MM.1S (cell line): ENCODE results near the gene NRG2.

ENCODE experiments used
- DNase-seq: peaks from one replicate; pipeline ENCODE4 v3.0.0-alpha.2; 2015
- H2AFZ ChIP-seq: fragments of 300-600 bp; sonication (generic); 2 replicates; pipeline ENCODE4 v1.6.0; 2016; ENCODE audit warnings: antibody characterized with exemption, low read length
- H3F3A ChIP-seq: fragments of 300-600 bp; sonication (generic); 2 replicates; pipeline ENCODE4 v1.6.1; 2016; ENCODE audit warnings: mild to moderate bottlenecking, antibody characterized with exemption, low read length, moderate library complexity, mixed read lengths; ENCODE audit not compliant: insufficient read depth
- H3K27ac ChIP-seq: fragments of 300-600 bp; sonication (generic); 2 replicates; pipeline ENCODE4 v1.5.1; 2016; ENCODE audit warnings: mild to moderate bottlenecking, low read length
- H3K27me3 ChIP-seq: fragments of 300-600 bp; sonication (generic); replicated peaks from 2 replicates; pipeline ENCODE4 v1.6.0; 2016; ENCODE audit warnings: low read length; ENCODE audit not compliant: insufficient read depth
- H3K36me3 ChIP-seq: fragments of 300-600 bp; sonication (generic); replicated peaks from 2 replicates; pipeline ENCODE4 v1.6.1; 2016; ENCODE audit warnings: mild to moderate bottlenecking, low read length, mixed read lengths; ENCODE audit not compliant: insufficient read depth
- H3K4me1 ChIP-seq: fragments of 300-600 bp; sonication (generic); 2 replicates; pipeline ENCODE4 v1.6.1; 2016; ENCODE audit warnings: low read length, mixed read lengths
- H3K4me2 ChIP-seq: fragments of 300-600 bp; sonication (generic); 2 replicates; pipeline ENCODE4 v1.6.0; 2016; ENCODE audit warnings: low read depth, low read length
- H3K4me3 ChIP-seq: fragments of 300-600 bp; sonication (generic); 2 replicates; pipeline ENCODE4 v1.5.1; 2016; ENCODE audit warnings: low read length, mixed read lengths
- H3K79me2 ChIP-seq: fragments of 300-600 bp; sonication (generic); 2 replicates; pipeline ENCODE4 v1.6.1; 2016; ENCODE audit warnings: mixed run types, low read length, mixed read lengths
- H3K9ac ChIP-seq: fragments of 300-600 bp; sonication (generic); 2 replicates; pipeline ENCODE4 v1.6.1; 2016; ENCODE audit warnings: low read length, mixed read lengths
- H3K9me2 ChIP-seq: fragments of 300-600 bp; sonication (generic); replicated peaks from 2 replicates; pipeline ENCODE4 v1.6.1; 2016; ENCODE audit warnings: mild to moderate bottlenecking, low read length, mixed read lengths; ENCODE audit not compliant: insufficient read depth
- H3K9me3 ChIP-seq: fragments of 300-600 bp; sonication (generic); replicated peaks from 2 replicates; pipeline ENCODE4 v1.6.1; 2016; ENCODE audit warnings: mild to moderate bottlenecking, low read length, mixed read lengths; ENCODE audit not compliant: insufficient read depth
- H4K20me1 ChIP-seq: fragments of 300-600 bp; sonication (generic); 2 replicates; pipeline ENCODE4 v1.6.1; 2016; ENCODE audit warnings: mild to moderate bottlenecking, low read length, moderate library complexity, mixed read lengths; ENCODE audit not compliant: insufficient read depth
- EZH2 ChIP-seq: fragments of 300-600 bp; sonication (generic); optimal IDR thresholded peaks from 2 replicates; pipeline ENCODE3; 2017; ENCODE audit warnings: low read depth, mild to moderate bottlenecking, antibody characterized with exemption, low read length, mixed read lengths
- EZH2phosphoT487 ChIP-seq: fragments of 300-600 bp; sonication (generic); IDR thresholded peaks from 2 replicates; pipeline ENCODE4 v1.6.1; 2018; ENCODE audit warnings: antibody characterized with exemption, low read length
- TF ChIP-seq, protein P1 (sequence below): fragments of 300-600 bp; sonication (generic); IDR thresholded peaks from 2 replicates; pipeline ENCODE4 v1.5.1; 2016; ENCODE audit warnings: antibody characterized with exemption, low read length, mixed read lengths

The NRG2 gene

DNA sequence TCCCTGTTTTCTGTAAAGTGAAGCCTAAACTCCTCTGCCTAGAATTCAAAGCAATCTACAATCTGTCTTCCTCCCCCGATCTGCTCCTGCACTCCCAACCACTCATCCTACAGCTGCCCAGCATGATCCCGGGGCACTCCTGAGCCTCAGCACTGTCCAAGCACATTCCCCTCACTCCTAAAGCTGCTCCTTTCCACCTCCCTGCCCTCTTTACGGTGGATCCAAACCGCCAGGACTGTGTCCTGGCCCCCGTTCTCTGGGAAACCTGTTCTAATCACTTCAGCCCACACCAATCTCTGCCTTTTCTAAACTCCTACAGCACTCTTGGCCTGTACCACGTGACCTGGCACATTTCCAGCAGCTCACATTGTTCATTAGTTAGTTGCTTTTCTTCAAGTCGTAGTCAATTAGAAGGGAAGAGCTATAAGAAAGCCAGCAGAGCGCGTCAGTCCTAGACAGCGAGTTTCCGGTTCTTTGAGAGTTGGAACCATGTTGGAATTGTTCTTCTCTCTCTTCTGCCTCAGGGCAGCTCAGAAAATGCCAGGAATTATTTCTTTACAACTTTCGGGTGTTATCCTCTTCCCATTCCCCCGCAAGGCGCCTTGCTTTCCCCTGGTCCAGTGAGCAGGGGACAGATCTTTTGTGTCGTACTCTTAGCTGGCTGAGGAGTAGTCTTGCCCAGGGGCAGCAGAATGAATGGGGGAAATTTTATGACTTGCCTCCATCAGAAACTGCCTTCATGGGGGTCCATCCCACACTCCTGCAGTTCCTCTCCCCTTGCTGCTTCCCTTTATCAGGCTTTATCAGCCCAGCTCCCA, 60.7 kb downstream of the NRG2 start:
- no peak for TF ChIP-seq EZH2
- TF ChIP-seq, protein P1, sequence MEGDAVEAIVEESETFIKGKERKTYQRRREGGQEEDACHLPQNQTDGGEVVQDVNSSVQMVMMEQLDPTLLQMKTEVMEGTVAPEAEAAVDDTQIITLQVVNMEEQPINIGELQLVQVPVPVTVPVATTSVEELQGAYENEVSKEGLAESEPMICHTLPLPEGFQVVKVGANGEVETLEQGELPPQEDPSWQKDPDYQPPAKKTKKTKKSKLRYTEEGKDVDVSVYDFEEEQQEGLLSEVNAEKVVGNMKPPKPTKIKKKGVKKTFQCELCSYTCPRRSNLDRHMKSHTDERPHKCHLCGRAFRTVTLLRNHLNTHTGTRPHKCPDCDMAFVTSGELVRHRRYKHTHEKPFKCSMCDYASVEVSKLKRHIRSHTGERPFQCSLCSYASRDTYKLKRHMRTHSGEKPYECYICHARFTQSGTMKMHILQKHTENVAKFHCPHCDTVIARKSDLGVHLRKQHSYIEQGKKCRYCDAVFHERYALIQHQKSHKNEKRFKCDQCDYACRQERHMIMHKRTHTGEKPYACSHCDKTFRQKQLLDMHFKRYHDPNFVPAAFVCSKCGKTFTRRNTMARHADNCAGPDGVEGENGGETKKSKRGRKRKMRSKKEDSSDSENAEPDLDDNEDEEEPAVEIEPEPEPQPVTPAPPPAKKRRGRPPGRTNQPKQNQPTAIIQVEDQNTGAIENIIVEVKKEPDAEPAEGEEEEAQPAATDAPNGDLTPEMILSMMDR, result no peak
- no peak for TF ChIP-seq EZH2phosphoT487
- H3F3A ChIP-seq, result no peaks in the 10 kb centered on the region
- H3K9ac ChIP-seq, result no peak overlapping the region
- H3K27ac ChIP-seq, result no peak overlapping the region
- H3K27me3 ChIP-seq, result no peaks in the 10 kb centered on the region
- H4K20me1 ChIP-seq, result no peaks in the 10 kb centered on the region
- H3K9me3 ChIP-seq, result no peaks in the 10 kb centered on the region
- no peak overlapping the region for H2AFZ ChIP-seq
- no peaks in the 10 kb centered on the region for H3K9me2 ChIP-seq
- no peaks in the 10 kb centered on the region for H3K36me3 ChIP-seq
- no peaks in the 10 kb centered on the region for H3K79me2 ChIP-seq
- H3K4me1 ChIP-seq, result no peaks in the 10 kb centered on the region
- H3K4me3 ChIP-seq, result no peak overlapping the region
- no peak for DNase-seq
- H3K4me2 ChIP-seq, result no peak overlapping the region

DNA sequence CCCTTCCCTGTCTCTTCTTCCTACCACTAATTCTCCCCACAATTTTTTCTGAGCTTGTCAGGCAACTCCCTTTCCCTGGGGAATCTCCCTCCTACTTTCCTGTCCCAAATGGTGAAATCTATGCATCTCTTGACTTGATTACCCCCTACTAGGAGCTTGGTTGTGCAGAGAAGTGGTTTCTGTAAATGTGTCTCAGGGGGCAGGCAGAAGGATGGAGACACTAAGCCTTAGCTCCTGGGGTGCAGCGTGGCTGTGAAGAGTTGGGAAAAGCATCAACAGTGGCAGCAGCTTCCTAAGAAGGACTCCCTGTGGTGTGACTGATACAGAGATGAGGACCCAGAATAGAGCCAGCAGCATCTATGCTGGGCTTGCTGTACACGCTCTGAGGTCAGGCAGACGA, 62.3 kb downstream of the NRG2 start:
- Histone ChIP-seq H2AFZ (no peak overlapping the region), H3K36me3 (no peaks in the 10 kb centered on the region)

DNA sequence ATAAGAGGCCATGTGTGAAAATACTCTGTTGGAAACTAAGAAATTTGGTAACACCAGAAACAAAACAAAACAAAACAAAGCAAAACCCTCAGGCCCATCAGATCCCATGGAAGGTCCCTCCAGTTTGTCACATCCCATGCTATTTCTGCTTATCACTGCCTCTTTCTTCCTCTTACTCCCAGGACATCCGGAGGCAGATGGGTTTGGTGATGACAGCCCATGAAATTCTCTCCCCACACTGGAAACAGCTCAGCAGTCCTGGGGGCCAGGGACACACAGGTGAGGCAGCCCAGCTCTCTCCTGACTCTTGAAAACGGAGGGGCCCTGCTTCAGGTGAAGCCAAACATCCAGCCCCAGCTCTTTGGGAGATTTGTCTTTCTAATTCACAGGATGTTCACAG, 63.2 kb downstream of the NRG2 start:
- no peaks in the 10 kb centered on the region for H3K27me3 ChIP-seq
- H3K4me1 ChIP-seq, result no peaks in the 10 kb centered on the region
- no peaks in the 10 kb centered on the region for H3K36me3 ChIP-seq
- no peaks in the 10 kb centered on the region for H4K20me1 ChIP-seq
- H3K27ac ChIP-seq, result no peak overlapping the region
- no peaks in the 10 kb centered on the region for H3K9me3 ChIP-seq
- H3K4me3 ChIP-seq, result no peak overlapping the region
- no peak for TF ChIP-seq EZH2phosphoT487
- TF ChIP-seq, protein P1, result no peak
- no peak for TF ChIP-seq EZH2
- no peak for DNase-seq
- H3K9ac ChIP-seq, result no peak overlapping the region
- H3K79me2 ChIP-seq, result no peaks in the 10 kb centered on the region
- H3K4me2 ChIP-seq, result no peak overlapping the region
- H3K9me2 ChIP-seq, result no peaks in the 10 kb centered on the region
- no peaks in the 10 kb centered on the region for H3F3A ChIP-seq
- no peak overlapping the region for H2AFZ ChIP-seq

More for the DNA sequence above, 62.3 kb downstream of the NRG2 start:
- no peak overlapping the region for H3K4me2 ChIP-seq
- H3K27ac ChIP-seq, result no peak overlapping the region
- no peaks in the 10 kb centered on the region for H3K9me3 ChIP-seq
- DNase-seq, result no peak
- TF ChIP-seq EZH2phosphoT487, result no peak
- no peak for TF ChIP-seq EZH2
- TF ChIP-seq, protein P1, result no peak
- H4K20me1 ChIP-seq, result no peaks in the 10 kb centered on the region
- H3K79me2 ChIP-seq, result no peaks in the 10 kb centered on the region
- H3K9ac ChIP-seq, result no peak overlapping the region
- H3K27me3 ChIP-seq, result no peaks in the 10 kb centered on the region
- no peaks in the 10 kb centered on the region for H3F3A ChIP-seq
- no peaks in the 10 kb centered on the region for H3K9me2 ChIP-seq
- H3K4me3 ChIP-seq, result no peak overlapping the region
- H3K4me1 ChIP-seq, result no peaks in the 10 kb centered on the region
